Measurements from ENCODE around the gene PLAAT1. TPM values are rescaled to one million over a fixed set of nuclear protein-coding genes. Genes with fewer than 3 reads are reported as not detected.

Gene PLAAT1
- total RNA-seq: 0.66 TPM in 1 of 2 replicates, not detected in the other

GRCh38 chr3:193240850-193241706, at the start of gene PLAAT1:
TSS of gene PLAAT1 (plus strand) at chr3:193241222. CDS start at chr3:193255651, 14,429 bp downstream.

Other genes starting within 250 kb of the PLAAT1 start
- gene ATP13A5, start 137.5 kb downstream of the PLAAT1 start, total RNA-seq: not detected in 2 replicates